NCI-H774 (cell line): ENCODE results near the gene CHD2.
"Not testable (repeated sequence)": the region's sequence is repeated elsewhere in the genome, so short reads cannot be mapped to it uniquely, and the experiment has no call there.

Experiments used
- DNase-seq: peaks from one replicate; lab custom pipeline; 2025; lab: John Stamatoyannopoulos, UW

The CHD2 gene

GRCh38 chr15:92906563-92907081 is 6.5 kb downstream of the CHD2 start:
- no peak for DNase-seq

GRCh38 chr15:92907229-92907628 is 7.1 kb downstream of the CHD2 start:
- DNase-seq = no peak

GRCh38 chr15:92907896-92908712 is 8.0 kb downstream of the CHD2 start:
- DNase-seq = no peak

GRCh38 chr15:92908713-92909057 is 8.6 kb downstream of the CHD2 start:
- no peak for DNase-seq

- no peak for DNase-seq
Measured at GRCh38 chr15:92909136-92909781, 9.1 kb downstream of the CHD2 start.

- no peak for DNase-seq
Measured at GRCh38 chr15:92910451-92910850, 10.3 kb downstream of the CHD2 start.

GRCh38 chr15:92914103-92914499 is 14.0 kb downstream of the CHD2 start:
- no peak for DNase-seq

GRCh38 chr15:92914768-92915221 is 14.7 kb downstream of the CHD2 start:
- DNase-seq = no peak

GRCh38 chr15:92915766-92916435 is 15.8 kb downstream of the CHD2 start:
- DNase-seq = no peak

GRCh38 chr15:92917598-92918407 is 17.7 kb downstream of the CHD2 start:
- DNase-seq = peak; percentile 88

GRCh38 chr15:92918881-92919280 is 18.8 kb downstream of the CHD2 start:
- not testable (repeated sequence) for DNase-seq

- no peak for DNase-seq
Measured at GRCh38 chr15:92920595-92921161, 20.6 kb downstream of the CHD2 start.

- DNase-seq = no peak
Measured at GRCh38 chr15:92921215-92922131, 21.3 kb downstream of the CHD2 start.

GRCh38 chr15:92922418-92923002 is 22.4 kb downstream of the CHD2 start:
- no peak for DNase-seq

- DNase-seq = no peak
Measured at GRCh38 chr15:92924216-92924615, 24.1 kb downstream of the CHD2 start.

- no peak for DNase-seq
Measured at GRCh38 chr15:92925454-92925853, 25.3 kb downstream of the CHD2 start.

GRCh38 chr15:92928225-92928750 is 28.2 kb downstream of the CHD2 start:
- DNase-seq = no peak

GRCh38 chr15:92929002-92929401 is 28.9 kb downstream of the CHD2 start:
- no peak for DNase-seq

GRCh38 chr15:92930054-92930621 is 30.0 kb downstream of the CHD2 start:
- no peak for DNase-seq
